GM23248 (cell line): ENCODE data around the gene SRSF7.

Source experiments
- EZH2 ChIP-seq: fragments of 200-600 bp; sonication (generic); IDR thresholded peaks from 2 replicates; pipeline ENCODE4 v1.6.1; 2018; ENCODE audit warnings: antibody characterized with exemption, mild to moderate bottlenecking; ENCODE audit not compliant: insufficient read depth, poor library complexity, severe bottlenecking
- EZH2phosphoT487 ChIP-seq: fragments of 200-600 bp; sonication (generic); IDR thresholded peaks from 2 replicates; pipeline ENCODE4 v1.6.1; 2018; ENCODE audit warnings: antibody characterized with exemption, moderate library complexity, mild to moderate bottlenecking, low read depth; ENCODE audit not compliant: insufficient read depth

- TF ChIP-seq EZH2phosphoT487 = no peak
- TF ChIP-seq EZH2 = no peak
Measured at GRCh38 chr2:38733300-38733971, 17.7 kb downstream of the SRSF7 start.
